HepG2 (cell line): ENCODE measurements around the gene EIF3A. TPM values are rescaled to one million over a fixed set of nuclear protein-coding genes. Genes with fewer than 3 reads are reported as not detected.
A peak's percentile ranks its signal among the peaks of the same experiment; 100 is the strongest.

ENCODE experiments used
- AHR ChIP-seq: IDR thresholded peaks from 2 replicates; pipeline ENCODE4 v1.6.1; 2018; ENCODE audit warnings: missing genetic modification reagents, missing compliant biosample characterization
- CBFB ChIP-seq: sonication (generic); formaldehyde crosslinking; IDR thresholded peaks from 2 replicates; pipeline ENCODE4 v1.4.0; 2020; ENCODE audit warnings: missing genetic modification reagents
- FOSL2 ChIP-seq: sonication (generic); formaldehyde crosslinking; IDR thresholded peaks from 2 replicates; pipeline ENCODE4 v1.4.0; 2020; ENCODE audit warnings: missing genetic modification reagents
- FOXM1 ChIP-seq: sonication (generic); formaldehyde crosslinking; IDR thresholded peaks from 2 replicates; pipeline ENCODE4 v1.5.0; 2020; ENCODE audit warnings: missing genetic modification reagents
- HNRNPLL ChIP-seq: fragments of 200-400 bp; formaldehyde crosslinking; IDR thresholded peaks from 2 replicates; pipeline ENCODE4 v1.6.1; 2017; ENCODE audit warnings: mild to moderate bottlenecking, low read depth, low read length; ENCODE audit not compliant: poor library complexity, severe bottlenecking
- KMT2A ChIP-seq: sonication (generic); formaldehyde crosslinking; IDR thresholded peaks from 2 replicates; pipeline ENCODE4 v1.4.0; 2020; ENCODE audit warnings: missing genetic modification reagents
- MAFK ChIP-seq, 2 experiments: IDR thresholded peaks in 1 of 2; conservative IDR thresholded peaks in 1 of 2; 2 replicates each; pipeline ENCODE4 v1.6.1; 2011; ENCODE audit warnings: improper control_type of control experiment in 2 of 2, low read length in 2 of 2
- REL ChIP-seq: sonication (generic); formaldehyde crosslinking; conservative IDR thresholded peaks from 2 replicates; pipeline ENCODE4 v1.8.0; 2022; ENCODE audit warnings: mild to moderate bottlenecking, missing genetic modification reagents, moderate library complexity
- RFX5 ChIP-seq: IDR thresholded peaks from 2 replicates; pipeline ENCODE4 v1.6.1; 2011; ENCODE audit warnings: low read depth, low read length, improper control_type of control experiment
- RXRA ChIP-seq: sonication (generic); formaldehyde crosslinking; IDR thresholded peaks from 2 replicates; pipeline ENCODE4 v1.5.1; 2020; ENCODE audit warnings: missing genetic modification reagents
- TAF15 ChIP-seq: fragments of 200-400 bp; formaldehyde crosslinking; IDR thresholded peaks from one replicate; pipeline ENCODE4 v1.6.1; 2018; ENCODE audit warnings: mild to moderate bottlenecking, low read depth, low read length; ENCODE audit not compliant: poor library complexity, severe bottlenecking
- YEATS4 ChIP-seq: sonication (generic); formaldehyde crosslinking; IDR thresholded peaks from 2 replicates; pipeline ENCODE4 v1.4.0; 2020; ENCODE audit warnings: missing genetic modification reagents, borderline replicate concordance
- ZNF383 ChIP-seq: sonication (generic); formaldehyde crosslinking; IDR thresholded peaks from 2 replicates; pipeline ENCODE4 v1.4.0; 2020; ENCODE audit warnings: missing genetic modification reagents, mild to moderate bottlenecking, borderline replicate concordance
- ZNF451 ChIP-seq: sonication (generic); formaldehyde crosslinking; IDR thresholded peaks from 2 replicates; pipeline ENCODE4 v1.5.0; 2020; ENCODE audit warnings: mild to moderate bottlenecking, missing genetic modification reagents
- ZNF546 ChIP-seq: sonication (generic); formaldehyde crosslinking; conservative IDR thresholded peaks from 2 replicates; pipeline ENCODE4 v1.8.1; 2023; ENCODE audit warnings: mild to moderate bottlenecking, missing genetic modification reagents
- ZNF678 ChIP-seq: sonication (generic); formaldehyde crosslinking; IDR thresholded peaks from 2 replicates; pipeline ENCODE4 v1.4.0; 2020; ENCODE audit warnings: mild to moderate bottlenecking, missing genetic modification reagents
- polyA plus RNA-seq, 8 experiments: library from polyadenylated mRNA; depleted of rRNA in 3 of 8; stranded (reverse) in 7 of 8; unstranded in 1 of 8; fragments of >200 nt; fragmentation: Illumina TruSeq in 4 of 8; extraction: Trizol in 4 of 8; gene quantifications; 2 replicates each; pipeline versions ENCODE4 v1.2.1 to v1.2.3, GENCODE V29; 2011 to 2016; ENCODE audit warnings: low read depth in 4 of 8, missing spikeins in 1 of 8, mixed read lengths in 1 of 8; ENCODE audit not compliant: insufficient read depth in 1 of 8
- total RNA-seq, 5 experiments: library from RNA; depleted of rRNA; stranded (reverse); fragments of >200 nt; fragmentation: Illumina TruSeq; extraction: Trizol; gene quantifications; 2 replicates each; pipeline ENCODE4 v1.2.3, GENCODE V29; 2016; ENCODE audit warnings: low read depth in 1 of 5
- TF ChIP-seq, protein P1 (sequence below): IDR thresholded peaks from 2 replicates; pipeline ENCODE4 v1.6.1; 2018; ENCODE audit warnings: missing genetic modification reagents, mild to moderate bottlenecking, missing compliant biosample characterization
- TF ChIP-seq, protein P2 (sequence below): sonication (generic); formaldehyde crosslinking; IDR thresholded peaks from 2 replicates; pipeline ENCODE4 v1.4.0; 2020; ENCODE audit warnings: missing genetic modification reagents
- TF ChIP-seq, protein P3 (sequence below): sonication (generic); formaldehyde crosslinking; IDR thresholded peaks from 2 replicates; pipeline ENCODE4 v1.5.0; 2020; ENCODE audit warnings: missing genetic modification reagents
- TF ChIP-seq, protein P4 (sequence below): IDR thresholded peaks from 2 replicates; pipeline ENCODE4 v1.6.1; 2016; ENCODE audit warnings: missing compliant biosample characterization, missing genetic modification reagents, borderline replicate concordance
- TF ChIP-seq, protein P5 (sequence below): sonication (generic); formaldehyde crosslinking; IDR thresholded peaks from 2 replicates; pipeline ENCODE4; 2020; ENCODE audit warnings: missing genetic modification reagents, mild to moderate bottlenecking, borderline replicate concordance
- TF ChIP-seq, protein P6 (sequence below): sonication (generic); formaldehyde crosslinking; IDR thresholded peaks from 2 replicates; pipeline ENCODE4 v1.4.0; 2020; ENCODE audit warnings: low read depth, mild to moderate bottlenecking, missing genetic modification reagents

The EIF3A gene
- total and polyA plus RNA-seq, 2 of the 13 experiments (the other 11 are each of a cell fraction or from before 2014, with no cell fraction given): 25.6 to 117 TPM

DNA sequence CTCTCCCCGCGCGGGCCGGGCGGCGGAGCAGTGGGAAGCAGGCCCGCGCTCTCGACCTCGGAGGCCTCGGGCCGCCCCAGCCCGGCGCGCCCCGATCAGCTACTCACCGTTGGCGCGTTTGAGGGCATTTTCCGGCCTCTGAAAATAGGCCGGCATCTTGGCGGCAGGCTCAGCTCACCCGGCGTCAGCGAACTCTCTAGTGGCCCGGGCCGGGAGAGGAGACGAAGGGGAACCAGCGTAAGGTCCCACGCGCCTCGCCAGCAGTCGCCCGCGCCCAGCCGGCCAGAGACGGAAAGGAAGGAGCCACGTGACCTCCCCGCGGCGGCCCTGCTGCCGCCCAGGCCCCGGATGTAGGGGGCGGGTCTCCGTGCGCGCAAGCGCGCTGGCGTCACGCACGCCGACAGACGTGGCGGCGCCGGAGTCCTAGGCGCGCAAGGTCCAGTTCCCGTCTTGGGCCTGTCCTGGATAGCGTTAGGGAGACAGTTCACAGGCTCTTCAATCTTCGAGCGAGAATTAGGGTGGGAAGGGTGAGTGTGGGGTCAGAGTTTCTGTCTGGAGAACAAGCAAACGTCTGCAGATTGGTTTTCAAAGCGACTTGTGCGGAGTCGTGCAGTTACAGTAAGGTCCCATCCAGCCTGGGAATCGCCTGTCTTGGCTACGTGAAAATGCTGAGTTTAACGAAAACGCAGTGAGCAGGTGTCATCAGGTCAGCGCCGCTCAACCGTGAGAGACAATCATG is at the start of gene EIF3A (continued):
- TF ChIP-seq, protein P1, sequence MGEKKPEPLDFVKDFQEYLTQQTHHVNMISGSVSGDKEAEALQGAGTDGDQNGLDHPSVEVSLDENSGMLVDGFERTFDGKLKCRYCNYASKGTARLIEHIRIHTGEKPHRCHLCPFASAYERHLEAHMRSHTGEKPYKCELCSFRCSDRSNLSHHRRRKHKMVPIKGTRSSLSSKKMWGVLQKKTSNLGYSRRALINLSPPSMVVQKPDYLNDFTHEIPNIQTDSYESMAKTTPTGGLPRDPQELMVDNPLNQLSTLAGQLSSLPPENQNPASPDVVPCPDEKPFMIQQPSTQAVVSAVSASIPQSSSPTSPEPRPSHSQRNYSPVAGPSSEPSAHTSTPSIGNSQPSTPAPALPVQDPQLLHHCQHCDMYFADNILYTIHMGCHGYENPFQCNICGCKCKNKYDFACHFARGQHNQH: peak; percentile 35; the same call in 1 of the 2 replicates
- TF ChIP-seq, protein P2, sequence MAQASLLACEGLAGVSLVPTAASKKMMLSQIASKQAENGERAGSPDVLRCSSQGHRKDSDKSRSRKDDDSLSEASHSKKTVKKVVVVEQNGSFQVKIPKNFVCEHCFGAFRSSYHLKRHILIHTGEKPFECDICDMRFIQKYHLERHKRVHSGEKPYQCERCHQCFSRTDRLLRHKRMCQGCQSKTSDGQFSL (CRISPR knock-in tag): no peak
- TF ChIP-seq, protein P3, sequence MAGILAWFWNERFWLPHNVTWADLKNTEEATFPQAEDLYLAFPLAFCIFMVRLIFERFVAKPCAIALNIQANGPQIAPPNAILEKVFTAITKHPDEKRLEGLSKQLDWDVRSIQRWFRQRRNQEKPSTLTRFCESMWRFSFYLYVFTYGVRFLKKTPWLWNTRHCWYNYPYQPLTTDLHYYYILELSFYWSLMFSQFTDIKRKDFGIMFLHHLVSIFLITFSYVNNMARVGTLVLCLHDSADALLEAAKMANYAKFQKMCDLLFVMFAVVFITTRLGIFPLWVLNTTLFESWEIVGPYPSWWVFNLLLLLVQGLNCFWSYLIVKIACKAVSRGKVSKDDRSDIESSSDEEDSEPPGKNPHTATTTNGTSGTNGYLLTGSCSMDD: no peak
- TF ChIP-seq ZNF678 (CRISPR knock-in tag): no peak
- peak; percentile 91 for TF ChIP-seq YEATS4 (CRISPR knock-in tag)
- TF ChIP-seq REL (CRISPR knock-in tag): no peak
- peak; percentile 70 for TF ChIP-seq HNRNPLL
- peak; percentile 85 for TF ChIP-seq AHR (CRISPR knock-in tag)
- TF ChIP-seq ZNF546: 0 out of 2 replicates have a peak, but pooled peaks have one; percentile 66
- TF ChIP-seq CBFB (CRISPR knock-in tag): peak; percentile 57
- 0 out of 2 replicates have a peak, but pooled peaks have one; percentile 36 for TF ChIP-seq FOSL2
- TF ChIP-seq, protein P4, sequence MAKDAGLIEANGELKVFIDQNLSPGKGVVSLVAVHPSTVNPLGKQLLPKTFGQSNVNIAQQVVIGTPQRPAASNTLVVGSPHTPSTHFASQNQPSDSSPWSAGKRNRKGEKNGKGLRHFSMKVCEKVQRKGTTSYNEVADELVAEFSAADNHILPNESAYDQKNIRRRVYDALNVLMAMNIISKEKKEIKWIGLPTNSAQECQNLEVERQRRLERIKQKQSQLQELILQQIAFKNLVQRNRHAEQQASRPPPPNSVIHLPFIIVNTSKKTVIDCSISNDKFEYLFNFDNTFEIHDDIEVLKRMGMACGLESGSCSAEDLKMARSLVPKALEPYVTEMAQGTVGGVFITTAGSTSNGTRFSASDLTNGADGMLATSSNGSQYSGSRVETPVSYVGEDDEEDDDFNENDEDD: peak; percentile 85
- peak; percentile 71 to 81 for TF ChIP-seq MAFK (conservative IDR thresholded peaks at IDR 0.05 in 1 of 2, IDR thresholded peaks at IDR 0.05 in 1 of 2; ENCODE audit: low read length in 2 of 2)
- TF ChIP-seq ZNF451 (CRISPR knock-in tag): peak; percentile 58; the same call in 1 of the 2 replicates
- no peak for TF ChIP-seq RFX5
- TF ChIP-seq KMT2A (CRISPR knock-in tag): peak; percentile 79
- TF ChIP-seq FOXM1 (CRISPR knock-in tag): no peak
- peak; percentile 45 for TF ChIP-seq RXRA
- no peak for TF ChIP-seq ZNF383
- TF ChIP-seq, protein P5, sequence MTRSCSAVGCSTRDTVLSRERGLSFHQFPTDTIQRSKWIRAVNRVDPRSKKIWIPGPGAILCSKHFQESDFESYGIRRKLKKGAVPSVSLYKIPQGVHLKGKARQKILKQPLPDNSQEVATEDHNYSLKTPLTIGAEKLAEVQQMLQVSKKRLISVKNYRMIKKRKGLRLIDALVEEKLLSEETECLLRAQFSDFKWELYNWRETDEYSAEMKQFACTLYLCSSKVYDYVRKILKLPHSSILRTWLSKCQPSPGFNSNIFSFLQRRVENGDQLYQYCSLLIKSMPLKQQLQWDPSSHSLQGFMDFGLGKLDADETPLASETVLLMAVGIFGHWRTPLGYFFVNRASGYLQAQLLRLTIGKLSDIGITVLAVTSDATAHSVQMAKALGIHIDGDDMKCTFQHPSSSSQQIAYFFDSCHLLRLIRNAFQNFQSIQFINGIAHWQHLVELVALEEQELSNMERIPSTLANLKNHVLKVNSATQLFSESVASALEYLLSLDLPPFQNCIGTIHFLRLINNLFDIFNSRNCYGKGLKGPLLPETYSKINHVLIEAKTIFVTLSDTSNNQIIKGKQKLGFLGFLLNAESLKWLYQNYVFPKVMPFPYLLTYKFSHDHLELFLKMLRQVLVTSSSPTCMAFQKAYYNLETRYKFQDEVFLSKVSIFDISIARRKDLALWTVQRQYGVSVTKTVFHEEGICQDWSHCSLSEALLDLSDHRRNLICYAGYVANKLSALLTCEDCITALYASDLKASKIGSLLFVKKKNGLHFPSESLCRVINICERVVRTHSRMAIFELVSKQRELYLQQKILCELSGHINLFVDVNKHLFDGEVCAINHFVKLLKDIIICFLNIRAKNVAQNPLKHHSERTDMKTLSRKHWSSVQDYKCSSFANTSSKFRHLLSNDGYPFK (CRISPR knock-in tag): peak; percentile 75; the same call in 1 of the 2 replicates
- peak; percentile 68 for TF ChIP-seq TAF15
- TF ChIP-seq, protein P6, sequence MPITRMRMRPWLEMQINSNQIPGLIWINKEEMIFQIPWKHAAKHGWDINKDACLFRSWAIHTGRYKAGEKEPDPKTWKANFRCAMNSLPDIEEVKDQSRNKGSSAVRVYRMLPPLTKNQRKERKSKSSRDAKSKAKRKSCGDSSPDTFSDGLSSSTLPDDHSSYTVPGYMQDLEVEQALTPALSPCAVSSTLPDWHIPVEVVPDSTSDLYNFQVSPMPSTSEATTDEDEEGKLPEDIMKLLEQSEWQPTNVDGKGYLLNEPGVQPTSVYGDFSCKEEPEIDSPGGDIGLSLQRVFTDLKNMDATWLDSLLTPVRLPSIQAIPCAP: no peak
